PC-3 (cell line): ENCODE measurements around the gene ACER3.

Source experiments
- EZH2 ChIP-seq: fragments of 300-600 bp; sonication (generic); IDR thresholded peaks from one replicate; pipeline ENCODE4 v1.6.1; 2017; ENCODE audit warnings: antibody characterized with exemption, mild to moderate bottlenecking, low read length; ENCODE audit not compliant: unreplicated experiment
- EZH2phosphoT487 ChIP-seq: fragments of 300-600 bp; sonication (generic); IDR thresholded peaks from 2 replicates; pipeline ENCODE4 v1.6.1; 2018; ENCODE audit warnings: mild to moderate bottlenecking, antibody characterized with exemption, low read length, borderline replicate concordance
- TF ChIP-seq, protein P1 (sequence below): fragments of 300-600 bp; sonication (generic); conservative IDR thresholded peaks from 2 replicates; pipeline ENCODE4 v1.5.1; 2017; ENCODE audit warnings: antibody characterized with exemption, low read depth, mild to moderate bottlenecking, low read length

DNA sequence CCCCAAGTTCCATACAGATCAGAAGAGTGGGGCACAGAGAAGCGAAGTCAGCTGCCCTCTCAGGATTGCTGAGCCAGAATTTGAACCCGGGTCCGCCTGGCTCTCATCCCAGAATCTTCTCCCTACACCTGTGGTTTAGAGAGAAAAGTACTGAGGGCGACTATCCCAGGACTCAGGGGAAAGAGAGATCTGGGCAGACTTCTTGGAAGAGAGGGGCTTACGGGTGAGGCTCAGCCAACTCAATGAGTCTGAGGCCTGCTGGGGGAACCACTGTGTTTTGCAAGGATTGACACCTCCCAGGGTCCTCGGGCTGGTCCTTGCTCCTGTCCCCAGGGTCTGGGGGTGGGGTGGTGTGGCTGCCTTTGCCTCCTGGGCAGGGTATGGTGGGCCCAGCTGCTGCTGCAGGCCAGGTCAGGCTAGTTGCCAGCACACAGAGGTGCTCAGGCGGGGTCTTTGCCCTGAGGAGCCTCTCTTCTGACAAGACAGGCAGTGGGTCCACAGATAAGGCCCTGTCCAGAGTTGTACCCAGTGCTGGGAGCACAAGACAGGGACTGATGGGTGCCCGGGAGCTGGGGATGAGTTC is 207.2 kb downstream of the ACER3 start:
- no peak for TF ChIP-seq EZH2phosphoT487
- TF ChIP-seq, protein P1, sequence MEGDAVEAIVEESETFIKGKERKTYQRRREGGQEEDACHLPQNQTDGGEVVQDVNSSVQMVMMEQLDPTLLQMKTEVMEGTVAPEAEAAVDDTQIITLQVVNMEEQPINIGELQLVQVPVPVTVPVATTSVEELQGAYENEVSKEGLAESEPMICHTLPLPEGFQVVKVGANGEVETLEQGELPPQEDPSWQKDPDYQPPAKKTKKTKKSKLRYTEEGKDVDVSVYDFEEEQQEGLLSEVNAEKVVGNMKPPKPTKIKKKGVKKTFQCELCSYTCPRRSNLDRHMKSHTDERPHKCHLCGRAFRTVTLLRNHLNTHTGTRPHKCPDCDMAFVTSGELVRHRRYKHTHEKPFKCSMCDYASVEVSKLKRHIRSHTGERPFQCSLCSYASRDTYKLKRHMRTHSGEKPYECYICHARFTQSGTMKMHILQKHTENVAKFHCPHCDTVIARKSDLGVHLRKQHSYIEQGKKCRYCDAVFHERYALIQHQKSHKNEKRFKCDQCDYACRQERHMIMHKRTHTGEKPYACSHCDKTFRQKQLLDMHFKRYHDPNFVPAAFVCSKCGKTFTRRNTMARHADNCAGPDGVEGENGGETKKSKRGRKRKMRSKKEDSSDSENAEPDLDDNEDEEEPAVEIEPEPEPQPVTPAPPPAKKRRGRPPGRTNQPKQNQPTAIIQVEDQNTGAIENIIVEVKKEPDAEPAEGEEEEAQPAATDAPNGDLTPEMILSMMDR: no peak
- TF ChIP-seq EZH2: no peak
